Measurements from ENCODE around the gene EVA1C.

- no peak for TF ChIP-seq MAX (IDR thresholded peaks at IDR 0.05; ENCODE audit: low read depth)
- peak; percentile 39; the same call in 1 of the 2 replicates for TF ChIP-seq GATA2 (CRISPR knock-in tag; IDR thresholded peaks at IDR 0.05)
- TF ChIP-seq CTCF (IDR thresholded peaks at IDR 0.05), result peak; percentile 79
- TF ChIP-seq EZH2phosphoT487 (IDR thresholded peaks at IDR 0.05; ENCODE audit: borderline replicate concordance, low read depth), result no peak
- TF ChIP-seq ELF1 (IDR thresholded peaks at IDR 0.05), result no peak
- TF ChIP-seq USF2 (IDR thresholded peaks at IDR 0.05; ENCODE audit: borderline replicate concordance, low read depth, low read length), result no peak
- peak; percentile 82 for TF ChIP-seq RAD21 (IDR thresholded peaks at IDR 0.05; ENCODE audit: low read length)
- TF ChIP-seq EP300 (IDR thresholded peaks at IDR 0.05; ENCODE audit: borderline replicate concordance in 1 of 2, low read depth in 1 of 2, low read length in 1 of 2), result no peak
- no peak for TF ChIP-seq RFX5 (IDR thresholded peaks at IDR 0.05; ENCODE audit: low read length)
Measured at GRCh38 chr21:32403201-32403777, 9.2 kb upstream of the EVA1C start.
